Stimulated activated CD4-positive, alpha-beta T cell treated with anti-CD3 and anti-CD28 coated beads, TNF-alpha, amount 100 ng/mL, for 1 hour (primary cell): ENCODE data around the gene TAGLN3.

Source experiments
- DNase-seq, 3 donors: peaks; one replicate each; pipeline ENCODE4 v3.0.0-alpha.2; 2020; ENCODE audit warnings: low read depth in 3 of 3, low spot score in 1 of 3

TAGLN3 gene

GRCh38 chr3:112043621-112044201 lies 45.0 kb downstream of the TAGLN3 start:
- DNase-seq, result peak in 2 of 3 donors; percentile 3 to 7

- DNase-seq, result no peak
Measured at GRCh38 chr3:112046599-112046998, 47.9 kb downstream of the TAGLN3 start.

GRCh38 chr3:112047264-112047663 lies 48.5 kb downstream of the TAGLN3 start:
- no peak for DNase-seq

DNA sequence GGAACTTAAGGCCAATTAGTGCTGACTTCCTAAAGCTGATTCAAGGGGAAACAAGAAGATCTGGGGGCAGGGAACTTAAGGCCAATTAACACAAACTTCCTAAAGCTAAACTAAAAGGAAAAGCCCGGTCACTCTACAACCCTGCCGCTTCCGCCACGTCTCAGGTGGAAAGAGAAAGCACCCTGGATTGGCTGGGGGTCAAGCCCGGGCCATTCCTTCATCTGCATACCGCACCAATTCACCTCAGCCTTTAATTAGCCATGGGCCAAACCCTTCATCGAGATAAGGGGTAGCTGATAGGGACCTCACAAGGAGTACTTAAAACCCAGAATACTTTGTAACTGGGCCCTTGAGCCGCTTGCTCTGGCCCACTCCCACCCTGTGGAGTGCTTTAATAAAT lies 50.2 kb downstream of the TAGLN3 start:
- DNase-seq, result no peak

DNA sequence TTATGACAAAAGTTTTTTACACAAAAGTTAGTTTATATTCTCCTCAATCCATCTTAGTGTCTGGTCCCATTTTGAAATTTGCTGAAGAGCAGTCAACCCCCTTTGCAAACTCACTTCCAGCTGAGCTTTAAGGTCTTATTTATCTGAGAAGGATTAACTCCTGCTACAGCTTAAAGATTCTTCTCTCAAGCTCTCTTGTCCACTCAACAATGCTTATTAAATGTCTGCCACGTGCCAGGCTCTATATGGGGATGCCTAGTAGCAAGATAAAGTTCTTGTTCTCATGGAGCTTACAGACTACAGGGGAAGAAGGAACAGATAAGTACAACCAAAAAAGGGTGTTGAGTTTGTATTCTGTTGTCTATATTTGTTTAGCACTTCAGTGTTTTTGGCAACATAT lies 54.5 kb downstream of the TAGLN3 start:
- no peak for DNase-seq

GRCh38 chr3:112056451-112056929 lies 57.8 kb downstream of the TAGLN3 start:
- DNase-seq, result no peak

GRCh38 chr3:112059497-112059896 lies 60.8 kb downstream of the TAGLN3 start:
- DNase-seq, result no peak

DNA sequence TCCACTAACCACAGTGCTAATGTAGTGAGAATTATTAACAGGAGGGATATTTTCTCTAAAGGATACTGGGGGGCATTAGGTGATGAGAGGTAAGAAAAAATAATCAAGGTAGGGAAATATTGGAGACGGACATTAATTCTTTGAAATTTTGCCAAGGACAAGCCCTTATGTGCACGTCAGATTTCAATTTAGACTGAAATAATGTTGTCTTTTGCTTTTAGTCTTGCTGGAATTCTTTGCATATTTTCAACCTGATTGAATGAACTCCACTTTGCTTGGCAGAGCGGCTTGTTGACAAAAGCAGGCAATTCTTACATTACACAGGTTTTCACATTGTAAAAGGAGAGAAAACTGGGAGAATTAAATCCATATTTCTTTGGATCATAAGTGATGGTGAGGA lies 62.4 kb downstream of the TAGLN3 start:
- no peak for DNase-seq
